Spinal cord (tissue), 10 donors: ENCODE measurements around the gene NLGN3. TPM values are rescaled to one million over a fixed set of nuclear protein-coding genes. Genes with fewer than 3 reads are reported as not detected.
A peak's percentile ranks its signal among the peaks of the same experiment; 100 is the strongest.

Experiments
- DNase-seq, 6 donors: peaks; one replicate each; pipeline versions ENCODE4 v3.0.0 to v3.0.0-alpha.2; 2013 to 2015; ENCODE audit warnings: low spot score in 6 of 6, low read depth in 4 of 6
- H3K27ac ChIP-seq: one replicate; pipeline ENCODE4 v1.5.1; 2013; ENCODE audit warnings: low read depth, low read length, control low read depth
- H3K27me3 ChIP-seq: one replicate; pipeline ENCODE4 v1.6.1; 2013; ENCODE audit warnings: low read length; ENCODE audit not compliant: control insufficient read depth, insufficient read depth
- H3K36me3 ChIP-seq: one replicate; pipeline ENCODE4 v1.6.1; 2013; ENCODE audit warnings: low read length; ENCODE audit not compliant: control insufficient read depth, insufficient read depth
- H3K4me1 ChIP-seq: one replicate; pipeline ENCODE4 v1.6.1; 2013; ENCODE audit warnings: low read length; ENCODE audit not compliant: control insufficient read depth, insufficient read depth
- H3K4me3 ChIP-seq: one replicate; pipeline ENCODE4 v1.5.1; 2013; ENCODE audit warnings: low read depth, low read length, control low read depth
- H3K9me3 ChIP-seq: one replicate; pipeline ENCODE4 v1.6.1; 2013; ENCODE audit warnings: low read length; ENCODE audit not compliant: control insufficient read depth, insufficient read depth
- WGBS: methylation state at CpG from one replicate; pipeline ENCODE4 v1.1.5; 2013; ENCODE audit warnings: missing lambda C conversion rate; ENCODE audit not compliant: insufficient coverage; 5-methylcytosine and 5-hydroxymethylcytosine counted together
- polyA plus RNA-seq, 2 donors: library from polyadenylated mRNA; unstranded; fragments of 120-200 nt; gene quantifications; one replicate each; pipeline ENCODE4 v1.2.1, GENCODE V29; 2013; ENCODE audit not compliant: insufficient read length in 2 of 2
- total RNA-seq, 2 donors: library from RNA; depleted of rRNA in 1 of 2; stranded (reverse); fragments of 120-200 nt in 1 of 2; fragments of >200 nt in 1 of 2; gene quantifications; one replicate each; pipeline versions ENCODE4 v1.2.3 to v1.2.4, GENCODE V29; 2013 to 2014
- donor health status: healthy.

The NLGN3 gene
- total and polyA plus RNA-seq, 4 donors: 31.2 to 148 (median 80.5) TPM

DNA sequence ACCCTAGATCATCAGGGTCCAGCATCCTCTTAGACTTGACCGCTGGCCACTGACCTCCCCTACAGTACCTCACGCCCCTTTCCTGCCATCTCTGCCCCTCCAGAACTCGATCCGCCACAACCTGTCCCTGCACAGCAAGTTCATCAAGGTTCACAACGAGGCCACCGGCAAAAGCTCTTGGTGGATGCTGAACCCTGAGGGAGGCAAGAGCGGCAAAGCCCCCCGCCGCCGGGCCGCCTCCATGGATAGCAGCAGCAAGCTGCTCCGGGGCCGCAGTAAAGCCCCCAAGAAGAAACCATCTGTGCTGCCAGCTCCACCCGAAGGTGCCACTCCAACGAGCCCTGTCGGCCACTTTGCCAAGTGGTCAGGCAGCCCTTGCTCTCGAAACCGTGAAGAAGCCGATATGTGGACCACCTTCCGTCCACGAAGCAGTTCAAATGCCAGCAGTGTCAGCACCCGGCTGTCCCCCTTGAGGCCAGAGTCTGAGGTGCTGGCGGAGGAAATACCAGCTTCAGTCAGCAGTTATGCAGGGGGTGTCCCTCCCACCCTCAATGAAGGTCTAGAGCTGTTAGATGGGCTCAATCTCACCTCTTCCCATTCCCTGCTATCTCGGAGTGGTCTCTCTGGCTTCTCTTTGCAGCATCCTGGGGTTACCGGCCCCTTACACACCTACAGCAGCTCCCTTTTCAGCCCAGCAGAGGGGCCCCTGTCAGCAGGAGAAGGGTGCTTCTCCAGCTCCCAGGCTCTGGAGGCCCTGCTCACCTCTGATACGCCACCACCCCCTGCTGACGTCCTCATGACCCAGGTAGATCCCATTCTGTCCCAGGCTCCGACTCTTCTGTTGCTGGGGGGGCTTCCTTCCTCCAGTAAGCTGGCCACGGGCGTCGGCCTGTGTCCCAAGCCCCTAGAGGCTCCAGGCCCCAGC is 43.8 kb upstream of the NLGN3 start:
- Histone ChIP-seq H3K27ac (no peak overlapping the region), H3K9me3 (no peaks in the 10 kb centered on the region), H3K4me3 (no peak overlapping the region), H3K4me1 (peaks cover 22% of the 10 kb centered on the region), H3K27me3 (no peaks in the 10 kb centered on the region), H3K36me3 (peaks cover 9% of the 10 kb centered on the region)
- DNase-seq: no peak
- 59% methylated on average over 30 of the region's 31 CpGs for WGBS

DNA sequence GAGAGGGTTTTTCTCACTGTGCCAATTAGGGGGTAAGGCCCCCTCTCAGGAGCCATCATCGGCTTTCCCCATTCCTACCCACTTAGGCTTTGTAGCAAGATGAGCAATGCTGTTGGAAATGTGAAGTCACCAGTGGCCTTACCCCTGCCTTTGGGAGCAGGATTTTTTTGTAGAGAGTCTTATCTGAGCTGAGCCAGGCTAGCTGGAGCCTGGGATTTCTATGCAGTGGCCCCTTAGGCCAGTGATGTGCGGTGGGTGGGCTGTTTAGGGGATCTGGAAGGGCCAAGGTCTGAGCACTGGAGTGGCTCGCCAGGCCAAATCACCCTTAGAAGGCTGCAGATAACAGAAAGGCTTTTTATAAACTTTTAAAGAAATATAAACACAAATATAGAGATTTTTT is 42.3 kb upstream of the NLGN3 start:
- no peak for DNase-seq
- Histone ChIP-seq H3K9me3 (no peaks in the 10 kb centered on the region), H3K4me1 (peaks cover 14% of the 10 kb centered on the region), H3K27ac (no peak overlapping the region), H3K36me3 (peaks cover 9% of the 10 kb centered on the region), H3K27me3 (no peaks in the 10 kb centered on the region), H3K4me3 (no peak overlapping the region)
- 14% methylated on average over 1 of the region's 3 CpGs for WGBS

DNA sequence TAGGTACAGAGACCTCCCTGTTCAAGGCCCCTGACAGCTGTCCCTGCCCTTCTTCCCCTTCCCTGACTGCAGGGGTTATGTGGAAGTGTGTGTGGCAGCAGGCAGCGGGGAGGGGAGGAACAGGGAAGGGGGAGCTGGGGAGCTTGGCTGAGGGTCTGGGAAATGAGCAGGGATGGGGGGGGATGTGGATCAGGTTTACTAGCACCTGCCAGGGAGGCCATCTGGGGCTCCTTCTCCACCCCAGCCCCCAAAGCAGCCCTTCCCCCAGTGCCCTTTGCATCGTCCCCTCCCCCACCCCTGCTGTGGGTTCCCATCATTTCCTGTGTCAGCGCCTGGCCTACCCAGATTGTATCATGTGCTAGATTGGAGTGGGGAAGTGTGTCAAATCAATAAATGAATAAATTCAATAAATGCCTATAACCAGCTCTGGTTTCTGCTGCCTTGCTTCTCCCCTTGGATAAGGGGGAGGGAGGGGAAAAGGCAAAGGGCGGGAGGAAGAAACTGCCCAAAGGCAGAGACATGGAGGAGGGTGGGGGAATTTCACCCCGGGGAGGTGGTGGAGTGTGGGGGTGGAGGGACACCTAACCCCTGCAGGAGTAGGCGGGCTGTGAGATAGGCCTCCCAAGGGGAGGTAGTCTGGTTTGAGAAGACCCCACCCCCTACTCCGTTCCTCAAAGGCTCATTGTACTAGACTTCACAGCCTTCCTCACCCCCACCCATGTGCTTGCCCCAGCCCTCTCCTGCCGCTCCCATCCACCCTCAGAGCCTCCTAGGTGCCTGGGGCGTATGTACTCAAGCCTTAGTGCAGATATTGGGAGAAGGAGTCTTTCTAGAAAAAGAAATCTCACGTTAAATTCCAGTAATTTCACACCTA is 41.3 kb upstream of the NLGN3 start:
- Histone ChIP-seq H3K27ac (peak overlapping the region; percentile 27), H3K36me3 (peaks cover 9% of the 10 kb centered on the region), H3K27me3 (no peaks in the 10 kb centered on the region), H3K4me3 (no peak overlapping the region), H3K9me3 (no peaks in the 10 kb centered on the region), H3K4me1 (peaks cover 14% of the 10 kb centered on the region)
- 67% methylated on average over 1 of the region's 10 CpGs for WGBS
- peak in 2 of 6 donors; percentile 38 to 49 for DNase-seq

DNA sequence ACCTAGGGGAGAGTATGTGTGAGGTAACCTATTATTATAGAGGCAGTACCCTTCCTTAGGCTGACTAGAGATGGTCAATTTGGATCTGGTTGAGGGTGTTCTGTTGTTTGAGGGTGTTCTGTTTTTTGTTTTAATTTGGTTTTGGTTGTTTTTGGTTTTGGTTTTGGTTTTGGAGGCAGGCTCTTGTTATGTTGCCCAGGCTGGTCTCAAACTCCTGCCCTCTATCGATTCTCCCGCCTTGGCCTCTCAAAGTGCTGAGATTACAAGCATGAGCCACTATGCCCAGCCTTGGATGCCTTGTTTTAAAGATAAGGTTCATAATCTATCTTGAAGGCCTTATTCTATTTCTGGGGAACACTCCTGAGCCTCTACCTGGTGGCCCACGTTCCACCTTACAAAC is 39.0 kb upstream of the NLGN3 start:
- WGBS: 86% methylated on average over 3 of the region's 3 CpGs

DNA sequence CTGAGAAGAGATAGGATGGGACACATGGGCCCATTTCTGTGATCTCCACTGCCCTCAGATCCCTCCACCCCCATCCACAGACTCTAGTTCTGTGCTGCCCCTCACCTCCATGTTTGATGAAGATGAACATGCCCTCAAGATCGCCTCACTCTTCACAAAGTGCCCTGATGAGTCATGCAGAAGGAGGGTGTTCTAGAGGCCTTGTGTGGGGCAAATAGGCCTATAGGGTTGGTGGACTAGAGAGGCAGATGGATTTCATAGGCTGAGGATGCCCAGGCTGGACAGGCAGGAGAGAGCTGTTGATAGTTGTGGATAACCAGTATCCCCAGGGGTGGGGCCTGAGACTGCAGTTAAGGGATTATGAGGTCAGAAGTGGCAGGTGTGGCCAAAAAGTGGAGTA is 38.2 kb upstream of the NLGN3 start, which contains the start of gene CXorf65:
CXorf65 (minus strand) TSS at position 314 of the 400 bp plus-strand sequence; CDS start at position 130, 184 bp downstream.
- peaks cover 1% of the 10 kb centered on the region for H3K36me3 ChIP-seq
- no peak within 1 kb of the TSS for H3K4me3 ChIP-seq
- peaks cover 10% of the 10 kb centered on the region for H3K4me1 ChIP-seq
- no peak for DNase-seq
- H3K9me3 ChIP-seq: no peaks in the 10 kb centered on the region
- no peak within 1 kb of the TSS for H3K27ac ChIP-seq
- no peaks in the 10 kb centered on the region for H3K27me3 ChIP-seq
- no CpG with 5 or more reads among the region's 1 CpG for WGBS

More for the DNA sequence above, 39.0 kb upstream of the NLGN3 start:
- Histone ChIP-seq H3K4me3 (no peak overlapping the region), H3K9me3 (no peaks in the 10 kb centered on the region), H3K36me3 (peaks cover 7% of the 10 kb centered on the region), H3K27me3 (no peaks in the 10 kb centered on the region), H3K27ac (no peak overlapping the region), H3K4me1 (peaks cover 10% of the 10 kb centered on the region)
- DNase-seq: no peak

DNA sequence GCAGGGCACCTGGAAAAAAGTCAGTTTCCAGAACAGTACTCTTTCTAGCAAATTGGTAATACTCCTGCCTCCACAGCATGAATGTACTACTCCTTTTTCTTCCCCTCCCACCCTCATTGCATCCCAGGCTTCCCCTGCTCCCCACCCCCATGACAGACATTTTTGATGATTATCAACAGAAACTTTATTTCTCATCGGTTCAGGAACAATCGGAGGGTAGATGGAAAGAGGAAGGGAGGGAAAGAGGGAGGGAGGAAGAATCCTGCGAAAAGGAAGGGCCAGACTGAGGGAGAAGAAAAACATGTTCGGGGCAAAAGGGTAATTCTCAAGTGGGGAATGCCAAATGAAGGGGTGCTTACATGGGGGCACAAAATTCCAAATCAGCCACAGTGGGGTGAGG is 37.4 kb upstream of the NLGN3 start:
- Histone ChIP-seq H3K27me3 (no peaks in the 10 kb centered on the region), H3K9me3 (no peaks in the 10 kb centered on the region), H3K4me3 (no peak overlapping the region), H3K36me3 (no peaks in the 10 kb centered on the region), H3K27ac (no peak overlapping the region), H3K4me1 (peaks cover 10% of the 10 kb centered on the region)
- no peak for DNase-seq
- 76% methylated on average over 4 of the region's 4 CpGs for WGBS

DNA sequence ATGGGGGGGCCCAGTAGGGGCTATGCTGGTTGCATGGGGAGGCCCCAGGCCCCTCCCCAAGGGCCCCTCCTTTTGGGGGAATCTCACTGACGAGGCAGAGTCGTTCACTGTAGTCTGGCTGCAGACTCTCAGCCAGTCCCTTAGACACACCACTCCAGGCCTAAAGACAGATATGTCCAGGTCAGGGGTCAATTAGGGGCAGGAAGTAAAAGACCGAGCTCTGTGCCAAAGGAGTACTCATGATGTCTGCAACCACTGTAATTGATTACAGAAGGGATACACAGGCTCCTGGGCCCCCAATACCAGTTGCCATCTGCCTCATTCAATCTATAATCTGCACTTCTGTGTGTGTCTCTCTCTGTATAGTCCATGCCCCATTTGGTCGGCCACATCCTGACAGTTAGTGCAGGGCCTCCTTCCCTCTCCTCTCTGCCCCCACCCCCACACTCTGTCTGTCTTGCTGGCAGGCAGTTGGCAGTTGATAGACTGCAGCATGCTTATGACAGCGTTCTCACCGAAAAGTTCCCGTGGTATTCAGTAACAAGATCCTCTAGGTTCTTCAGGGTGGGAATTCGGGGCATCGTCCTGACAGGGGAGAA is 36.8 kb upstream of the NLGN3 start:
- no peak overlapping the region for H3K27ac ChIP-seq

DNA sequence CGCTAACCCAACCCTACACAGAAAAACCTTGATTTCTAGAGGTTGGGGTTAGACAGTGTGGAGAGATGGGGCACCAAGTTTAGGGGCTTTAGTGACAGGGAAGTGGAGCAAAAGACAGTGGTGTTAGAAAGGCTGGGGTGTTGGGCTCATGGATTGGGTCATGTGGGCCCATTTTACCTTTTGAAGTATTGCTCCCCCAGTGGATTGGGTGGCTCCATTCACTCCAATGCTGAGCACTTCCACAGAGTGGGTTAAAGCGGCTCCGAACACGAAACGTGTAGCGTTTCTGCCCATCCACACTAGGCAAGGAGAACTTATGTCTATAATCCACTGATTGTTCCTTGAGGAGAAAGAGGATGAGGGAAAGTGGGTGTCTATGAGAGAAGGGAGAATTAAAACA is 35.6 kb upstream of the NLGN3 start:
- no peaks in the 10 kb centered on the region for H3K9me3 ChIP-seq
- no peak for DNase-seq
- no peak overlapping the region for H3K4me3 ChIP-seq
- H3K27ac ChIP-seq: no peak overlapping the region
- H3K4me1 ChIP-seq: no peaks in the 10 kb centered on the region
- no peaks in the 10 kb centered on the region for H3K27me3 ChIP-seq
- H3K36me3 ChIP-seq: no peaks in the 10 kb centered on the region
- no CpG with 5 or more reads among the region's 6 CpGs for WGBS

More for the DNA sequence above, 36.8 kb upstream of the NLGN3 start:
- WGBS: 41% methylated on average over 5 of the region's 9 CpGs
- no peaks in the 10 kb centered on the region for H3K9me3 ChIP-seq
- no peaks in the 10 kb centered on the region for H3K36me3 ChIP-seq
- H3K4me1 ChIP-seq: peaks cover 9% of the 10 kb centered on the region
- H3K4me3 ChIP-seq: no peak overlapping the region
- H3K27me3 ChIP-seq: no peaks in the 10 kb centered on the region
- DNase-seq: no peak

DNA sequence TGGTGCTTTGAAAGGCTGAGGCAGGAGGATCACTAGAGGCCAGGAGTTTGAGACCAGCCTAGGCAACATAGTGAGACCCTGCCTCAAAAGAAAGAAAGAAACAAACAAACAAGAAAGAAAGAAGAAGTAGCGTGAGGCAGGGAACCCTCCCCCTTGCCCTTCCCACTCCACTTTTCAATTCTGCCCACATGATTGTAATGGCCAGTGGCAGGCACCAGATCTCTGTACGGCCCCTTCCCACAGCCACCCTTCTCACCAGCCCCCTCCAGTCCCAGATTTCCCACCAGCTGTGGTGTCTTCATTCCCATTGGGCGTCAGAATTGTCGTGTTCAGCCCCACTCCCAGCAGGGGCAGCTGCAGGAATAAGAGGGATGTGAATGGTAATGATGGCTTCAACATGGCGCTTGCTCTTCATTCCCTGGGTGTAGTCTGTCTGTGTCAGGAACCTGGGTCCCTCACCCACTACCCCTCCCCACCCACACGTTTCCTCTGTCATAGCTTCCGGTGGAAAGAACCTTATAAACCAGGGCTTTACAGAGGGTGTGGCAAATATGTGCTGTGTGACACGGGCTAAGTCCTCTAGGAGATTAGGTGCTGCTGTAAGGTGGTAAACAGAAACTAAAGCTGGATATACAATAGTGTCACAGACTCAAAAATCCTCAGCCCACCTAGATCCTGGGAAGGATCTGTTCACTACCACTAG is 33.3 kb upstream of the NLGN3 start, which contains the start of gene IL2RG:
IL2RG (minus strand) TSS at position 437 of the 703 bp plus-strand sequence; CDS start at position 399, 38 bp downstream.
- no peak within 1 kb of the TSS for H3K4me3 ChIP-seq
- no peaks in the 10 kb centered on the region for H3K4me1 ChIP-seq
- H3K27me3 ChIP-seq: no peaks in the 10 kb centered on the region
- no peak within 1 kb of the TSS for H3K27ac ChIP-seq
- DNase-seq: no peak
- 40% methylated on average over 1 of the region's 8 CpGs for WGBS
- H3K36me3 ChIP-seq: no peaks in the 10 kb centered on the region
- H3K9me3 ChIP-seq: no peaks in the 10 kb centered on the region
